D341Med (cell line): ENCODE measurements around the gene PSMC4.

Experiments used
- DNase-seq: peaks from one replicate; pipeline ENCODE4 v3.0.0; 2012; ENCODE audit warnings: low spot score

Gene PSMC4

GRCh38 chr19:39970675-39971379 is at the start of gene PSMC4:
TSS of gene PSMC4 (plus strand) at chr19:39971165. CDS start at chr19:39971203, 38 bp downstream.
- peak; percentile 98 for DNase-seq

- no peak for DNase-seq
These were observed 47.1 kb upstream of the PSMC4 start for GRCh38 chr19:39923862-39924261.

GRCh38 chr19:39924389-39924788 is 46.6 kb upstream of the PSMC4 start:
- no peak for DNase-seq

GRCh38 chr19:39924952-39925351 is 46.0 kb upstream of the PSMC4 start:
- no peak for DNase-seq

- DNase-seq, result no peak
These were observed 44.7 kb upstream of the PSMC4 start for GRCh38 chr19:39926170-39926760.

GRCh38 chr19:39927076-39927475 is 43.9 kb upstream of the PSMC4 start:
- no peak for DNase-seq

DNA sequence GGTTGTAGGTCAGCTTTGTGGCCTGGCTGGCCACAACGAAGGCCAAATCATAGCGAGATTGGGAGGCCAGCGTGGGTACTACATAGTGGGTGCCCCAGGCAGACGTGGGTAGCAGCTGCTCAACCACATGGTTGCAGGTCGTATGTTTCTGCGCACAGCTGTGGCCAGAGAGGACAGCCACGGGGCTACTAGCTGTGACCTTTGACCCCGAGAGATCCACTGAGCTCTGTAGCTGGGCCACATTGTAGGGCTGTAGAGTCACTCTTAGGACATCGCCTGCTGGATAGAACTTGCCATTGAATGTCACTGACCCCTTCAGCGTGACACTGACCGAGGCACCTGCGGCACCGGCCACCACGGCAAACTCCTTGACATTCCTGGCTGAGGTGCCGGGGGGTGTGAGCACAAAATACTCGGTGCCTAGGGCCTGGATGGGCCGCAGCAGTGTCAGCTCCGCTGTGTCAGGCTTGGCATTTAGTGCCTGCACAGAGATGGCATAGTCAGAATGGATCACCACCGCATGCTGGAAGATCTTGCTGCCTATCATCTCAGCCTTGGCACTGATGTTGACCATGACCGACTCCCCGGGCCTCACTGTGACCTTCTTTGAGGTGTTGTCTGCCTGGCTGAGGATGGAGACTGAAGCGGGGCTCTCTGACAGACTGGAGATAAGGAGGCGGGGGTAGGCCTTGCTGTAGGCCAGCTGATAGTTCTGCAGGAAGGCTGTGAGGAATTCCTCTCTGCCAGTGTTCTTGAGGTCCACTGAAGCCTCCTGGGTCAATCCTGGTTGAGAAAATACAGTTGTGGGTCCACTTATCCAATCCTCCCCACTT is 43.2 kb upstream of the PSMC4 start:
- no peak for DNase-seq

- no peak for DNase-seq
These were observed 42.6 kb upstream of the PSMC4 start for GRCh38 chr19:39928357-39928725.

DNA sequence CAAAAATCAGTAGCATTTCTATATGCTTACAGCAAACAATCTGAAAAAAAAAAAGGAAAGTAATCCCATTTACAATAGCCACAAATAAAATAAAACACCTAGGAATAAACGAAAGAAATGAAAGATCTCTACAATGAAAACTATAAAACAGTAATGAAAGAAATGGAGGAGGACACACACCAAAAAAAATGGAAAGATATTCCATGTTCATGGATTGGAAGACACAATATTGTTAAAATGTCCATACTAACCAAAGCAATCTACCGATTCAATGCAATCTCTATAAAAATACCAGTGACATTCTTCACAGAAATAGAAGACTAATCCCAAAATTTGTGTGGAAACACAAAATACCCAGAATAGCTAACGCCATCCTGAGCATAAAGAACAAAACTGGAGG is 41.2 kb upstream of the PSMC4 start:
- no peak for DNase-seq

- no peak for DNase-seq
These were observed 36.2 kb upstream of the PSMC4 start, which contains the start of gene FCGBP for GRCh38 chr19:39934584-39935363. TSS of gene FCGBP (minus strand) at chr19:39934634.

- no peak for DNase-seq
These were observed 35.7 kb upstream of the PSMC4 start for GRCh38 chr19:39935364-39935661.

DNA sequence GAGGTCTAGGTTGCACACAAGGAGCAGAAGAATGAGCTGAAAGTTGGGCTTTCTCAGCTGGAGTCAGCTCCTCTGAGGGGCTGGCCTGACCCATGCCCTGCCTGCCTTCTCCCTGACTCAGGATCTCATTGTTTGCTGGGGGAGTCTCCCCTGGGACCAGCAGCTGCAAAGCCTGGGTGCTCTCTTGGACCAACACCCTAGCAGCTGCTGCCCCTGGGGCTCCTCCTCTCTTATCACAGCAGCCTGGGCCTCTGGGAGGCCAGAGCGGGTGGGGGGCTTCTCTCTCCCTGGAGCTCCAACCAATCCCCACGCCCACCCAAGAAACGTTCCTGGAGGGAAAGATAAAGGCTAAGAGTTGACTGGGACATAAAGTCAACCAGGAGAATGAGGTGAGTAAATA is 34.9 kb upstream of the PSMC4 start:
- DNase-seq, result no peak

DNA sequence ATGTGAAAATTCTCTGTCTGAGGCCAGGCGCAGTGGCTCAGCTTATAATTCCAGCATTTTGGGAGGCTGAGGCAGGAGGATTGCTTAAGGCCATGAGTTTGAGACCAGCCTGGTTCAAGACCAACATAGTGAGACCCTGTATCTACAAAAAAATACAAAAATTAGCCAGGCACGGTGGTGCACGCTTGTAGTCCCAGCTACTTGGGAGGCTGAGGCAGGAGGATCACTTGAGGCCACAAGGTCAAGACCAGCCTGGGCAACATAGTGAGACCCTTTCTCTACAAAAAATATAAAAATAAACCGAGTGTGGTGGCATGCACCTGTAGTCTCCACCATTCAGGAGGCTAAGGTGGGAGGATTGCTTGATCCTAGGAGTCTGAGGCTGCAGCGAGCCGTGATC is 34.3 kb upstream of the PSMC4 start:
- DNase-seq, result no peak

DNA sequence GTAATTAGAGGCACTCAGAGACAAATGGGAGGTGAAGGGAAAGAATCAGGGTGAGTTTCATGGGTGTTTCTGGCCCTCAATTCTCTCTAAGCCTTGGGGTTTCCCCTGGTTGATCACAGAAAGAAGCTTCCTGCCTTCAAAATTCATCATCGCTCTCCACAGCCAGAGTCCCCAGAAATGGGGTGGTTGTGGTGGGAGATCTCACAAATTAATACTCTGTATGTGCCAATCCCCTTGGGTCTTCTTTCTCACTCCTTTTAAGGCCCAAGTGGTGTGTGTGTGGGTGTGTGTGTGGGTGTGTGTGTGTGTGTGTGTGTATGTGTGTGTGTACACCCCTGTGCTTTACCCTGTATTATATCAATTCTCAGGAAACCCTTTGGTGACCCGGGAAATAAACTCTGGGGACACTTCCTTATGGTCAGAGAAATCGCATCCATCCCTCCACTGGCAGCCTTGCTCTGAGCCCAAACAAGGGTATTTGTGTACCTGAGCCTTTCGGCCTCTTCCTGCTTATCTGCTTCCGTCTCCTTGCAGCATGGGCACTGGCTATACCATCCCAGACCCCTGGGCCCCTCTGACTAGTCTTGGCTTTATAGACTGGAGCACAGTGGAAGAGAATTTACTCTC is 33.8 kb upstream of the PSMC4 start:
- DNase-seq, result no peak

- DNase-seq, result no peak
These were observed 33.2 kb upstream of the PSMC4 start for GRCh38 chr19:39937787-39938186.

DNA sequence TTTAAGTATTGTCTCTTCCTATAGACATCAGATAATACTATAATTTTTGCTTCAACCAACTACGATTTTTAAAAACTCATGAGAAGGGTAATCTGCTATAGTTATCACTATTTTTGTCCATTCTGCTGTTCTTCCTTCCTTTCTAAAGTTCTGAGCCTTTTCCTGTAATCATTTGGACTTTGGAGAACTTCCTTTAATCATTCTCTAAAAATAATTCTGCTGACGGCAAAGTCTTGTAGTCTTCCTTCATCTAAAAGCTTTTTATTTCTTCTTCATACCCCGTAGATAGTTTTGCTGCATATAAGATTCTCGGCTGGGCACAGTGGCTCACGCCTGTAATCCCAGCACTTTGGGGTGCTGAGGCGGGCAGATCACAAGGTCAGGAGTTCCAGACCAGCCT is 31.4 kb upstream of the PSMC4 start:
- no peak for DNase-seq

- DNase-seq, result no peak
These were observed 30.6 kb upstream of the PSMC4 start for GRCh38 chr19:39940221-39940833.

- no peak for DNase-seq
These were observed 29.8 kb upstream of the PSMC4 start for GRCh38 chr19:39941151-39941550.

DNA sequence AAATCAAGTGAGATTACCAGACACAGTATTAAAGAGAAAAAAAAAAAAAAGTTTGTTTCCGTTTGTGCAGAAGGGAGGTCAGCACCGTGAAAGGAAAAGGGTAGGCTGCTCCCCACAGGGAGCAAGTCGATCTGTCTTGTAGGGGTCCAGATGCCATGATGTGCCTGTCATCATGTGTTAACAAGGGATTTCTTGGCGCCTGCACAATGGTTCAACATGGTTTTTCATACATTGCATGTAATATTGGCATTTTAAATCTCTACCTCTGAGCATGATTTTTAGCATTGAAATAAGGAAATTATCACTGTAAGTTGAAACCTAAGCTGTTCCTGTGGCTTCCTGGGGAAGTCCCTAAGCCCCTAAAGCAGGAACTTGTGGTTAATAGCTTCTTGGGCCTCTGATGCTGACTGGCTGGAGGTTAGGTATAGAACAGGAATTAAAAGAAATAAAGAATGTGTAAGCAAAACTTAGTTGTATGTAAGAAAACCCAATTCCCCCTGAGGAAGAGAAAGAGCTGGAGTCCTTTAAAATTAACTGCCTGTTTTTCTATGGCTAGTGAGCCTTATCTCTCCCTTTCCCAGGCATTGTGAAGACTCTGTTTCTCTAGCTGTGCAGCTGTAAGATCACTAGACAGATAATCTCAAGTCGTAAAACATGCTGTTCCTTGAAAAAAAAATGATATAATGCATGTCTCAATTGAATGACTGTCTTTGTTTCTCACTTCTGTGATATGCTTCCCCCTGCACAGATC is 29.2 kb upstream of the PSMC4 start:
- DNase-seq, result no peak

GRCh38 chr19:39942366-39942730 is 28.6 kb upstream of the PSMC4 start:
- DNase-seq, result no peak

DNA sequence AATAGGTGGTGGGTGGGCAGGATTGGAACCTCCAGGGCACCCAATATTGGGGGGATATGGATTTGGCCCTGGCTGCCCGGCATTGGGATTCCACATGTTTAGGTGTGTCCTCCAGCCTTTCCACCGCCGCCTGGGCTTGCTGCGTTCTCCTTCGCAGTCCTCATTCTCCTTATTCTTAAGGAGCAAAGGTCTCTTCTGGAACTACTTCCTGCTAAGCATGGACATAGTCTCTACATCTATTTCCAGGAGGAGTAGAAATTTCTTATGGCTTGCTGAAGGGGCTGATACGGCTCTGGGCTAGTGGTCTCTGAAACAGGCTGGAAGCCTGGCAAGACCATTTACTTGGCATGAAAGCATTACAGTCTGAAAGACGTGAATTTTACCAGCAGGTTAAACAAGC is 27.4 kb upstream of the PSMC4 start:
- no peak for DNase-seq
